Fibroblast of pulmonary artery (primary cell): ENCODE results near the gene CLTCL1.

Experiments
- DNase-seq: peaks from one replicate; pipeline ENCODE4 v3.0.0-alpha.2; 2010; ENCODE audit warnings: low read depth
- H3K4me3 ChIP-seq: replicated peaks from 2 replicates; pipeline ENCODE4 v1.5.1; 2011; ENCODE audit warnings: low read depth, mild to moderate bottlenecking, control low read depth, low read length, moderate library complexity
- TF ChIP-seq, protein P1 (sequence below): IDR thresholded peaks from 2 replicates; pipeline ENCODE4 v1.5.1; 2011; ENCODE audit warnings: mild to moderate bottlenecking, control low read depth, low read length, inconsistent platforms; ENCODE audit errors: missing control alignments

CLTCL1 gene

DNA sequence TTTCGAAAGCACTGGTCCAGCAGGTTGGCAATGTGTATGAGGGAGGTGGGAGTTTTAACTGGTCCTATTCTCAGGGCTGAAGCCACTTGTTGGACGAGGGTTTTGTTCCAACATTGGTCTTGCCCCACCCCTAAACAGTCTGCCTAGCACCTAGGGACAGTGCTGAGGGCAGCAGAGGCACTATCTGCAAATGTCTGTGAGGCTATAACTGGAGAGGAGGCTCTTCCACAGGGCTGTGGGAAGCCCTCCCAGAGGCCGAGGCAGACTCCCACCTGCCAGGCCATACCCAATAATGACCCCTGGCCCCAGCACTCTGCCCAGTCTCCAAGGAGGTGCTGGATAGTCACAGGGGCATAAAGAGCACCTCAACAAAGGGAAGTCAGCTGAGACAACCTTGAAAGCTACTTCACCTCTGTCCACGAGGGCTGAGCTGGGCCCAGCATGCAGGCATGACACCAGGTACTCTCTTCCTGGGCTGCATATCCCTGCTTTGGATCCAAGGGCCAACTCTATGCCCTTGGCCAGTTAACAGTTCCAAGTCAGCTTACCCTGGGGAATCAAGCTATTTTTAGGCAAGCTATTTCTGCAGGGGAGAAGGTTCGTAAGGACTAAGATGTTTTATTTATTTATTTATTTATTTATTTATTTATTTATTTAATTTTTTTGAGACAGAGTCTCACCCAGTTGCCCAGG lies 72.8 kb downstream of the CLTCL1 start:
- no peak for DNase-seq
- TF ChIP-seq, protein P1, sequence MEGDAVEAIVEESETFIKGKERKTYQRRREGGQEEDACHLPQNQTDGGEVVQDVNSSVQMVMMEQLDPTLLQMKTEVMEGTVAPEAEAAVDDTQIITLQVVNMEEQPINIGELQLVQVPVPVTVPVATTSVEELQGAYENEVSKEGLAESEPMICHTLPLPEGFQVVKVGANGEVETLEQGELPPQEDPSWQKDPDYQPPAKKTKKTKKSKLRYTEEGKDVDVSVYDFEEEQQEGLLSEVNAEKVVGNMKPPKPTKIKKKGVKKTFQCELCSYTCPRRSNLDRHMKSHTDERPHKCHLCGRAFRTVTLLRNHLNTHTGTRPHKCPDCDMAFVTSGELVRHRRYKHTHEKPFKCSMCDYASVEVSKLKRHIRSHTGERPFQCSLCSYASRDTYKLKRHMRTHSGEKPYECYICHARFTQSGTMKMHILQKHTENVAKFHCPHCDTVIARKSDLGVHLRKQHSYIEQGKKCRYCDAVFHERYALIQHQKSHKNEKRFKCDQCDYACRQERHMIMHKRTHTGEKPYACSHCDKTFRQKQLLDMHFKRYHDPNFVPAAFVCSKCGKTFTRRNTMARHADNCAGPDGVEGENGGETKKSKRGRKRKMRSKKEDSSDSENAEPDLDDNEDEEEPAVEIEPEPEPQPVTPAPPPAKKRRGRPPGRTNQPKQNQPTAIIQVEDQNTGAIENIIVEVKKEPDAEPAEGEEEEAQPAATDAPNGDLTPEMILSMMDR = no peak
- no peak overlapping the region for H3K4me3 ChIP-seq

DNA sequence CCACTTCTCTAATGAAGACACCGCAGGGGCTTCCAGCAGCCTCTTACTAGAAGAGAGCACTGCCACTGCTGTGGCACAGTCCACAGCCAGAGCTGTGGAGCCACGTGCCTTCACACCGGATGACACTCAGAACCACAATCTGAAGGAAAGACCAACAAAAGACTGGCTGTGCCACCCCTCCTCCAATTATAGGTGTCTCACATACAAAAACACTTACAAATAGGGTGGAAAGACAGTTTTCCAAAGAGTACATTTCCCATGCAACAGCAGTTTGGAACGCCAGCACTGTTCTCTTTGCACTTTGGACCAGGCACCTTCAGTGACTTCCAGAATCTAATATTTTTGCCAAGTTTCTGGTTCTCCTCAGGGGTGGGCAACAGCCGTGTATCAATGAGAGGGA lies 74.9 kb downstream of the CLTCL1 start:
- TF ChIP-seq, protein P1 = no peak
- DNase-seq = no peak
- H3K4me3 ChIP-seq = no peak overlapping the region

DNA sequence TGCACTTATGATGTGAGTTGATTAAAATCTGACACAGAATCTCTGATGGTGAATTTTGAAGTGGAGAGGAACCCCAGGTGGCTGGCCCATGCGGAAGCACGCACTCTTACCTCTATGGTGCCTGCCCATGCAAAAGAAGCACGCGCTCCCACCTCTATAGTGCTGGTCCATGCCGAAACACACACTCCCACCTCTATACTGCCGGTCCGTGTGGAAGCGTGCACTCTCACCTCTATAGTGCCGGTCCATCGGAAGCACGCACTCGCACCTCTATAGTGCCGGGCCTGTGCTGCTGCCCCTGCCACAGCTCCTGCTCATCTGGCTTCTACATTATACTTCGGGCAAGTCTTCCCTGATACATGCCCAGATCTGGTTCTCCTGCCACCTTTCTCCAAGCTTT lies 76.2 kb downstream of the CLTCL1 start:
- no peak for DNase-seq
- TF ChIP-seq, protein P1 = no peak
- H3K4me3 ChIP-seq = no peak overlapping the region

DNA sequence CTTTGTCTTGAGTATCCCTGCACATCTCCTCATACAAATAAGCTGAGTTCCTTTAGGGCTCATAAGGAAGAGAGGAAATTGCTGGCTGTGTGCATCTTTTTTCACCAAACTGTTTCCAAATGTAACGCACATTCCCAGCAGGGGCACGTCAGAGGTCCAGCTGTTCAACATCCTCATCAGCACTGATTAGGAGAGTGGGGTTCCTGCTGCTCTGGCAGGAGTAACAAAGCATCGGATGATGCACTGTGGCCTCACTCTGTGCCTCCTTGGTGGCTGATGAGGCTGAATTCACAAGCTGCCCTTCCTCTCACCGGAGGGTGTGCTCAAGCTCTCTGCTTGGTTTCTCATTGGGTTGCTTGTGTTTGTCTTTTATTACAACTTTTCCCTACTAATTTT lies 77.4 kb downstream of the CLTCL1 start:
- TF ChIP-seq, protein P1 = no peak
- peak; percentile 37 for DNase-seq
- no peak overlapping the region for H3K4me3 ChIP-seq

DNA sequence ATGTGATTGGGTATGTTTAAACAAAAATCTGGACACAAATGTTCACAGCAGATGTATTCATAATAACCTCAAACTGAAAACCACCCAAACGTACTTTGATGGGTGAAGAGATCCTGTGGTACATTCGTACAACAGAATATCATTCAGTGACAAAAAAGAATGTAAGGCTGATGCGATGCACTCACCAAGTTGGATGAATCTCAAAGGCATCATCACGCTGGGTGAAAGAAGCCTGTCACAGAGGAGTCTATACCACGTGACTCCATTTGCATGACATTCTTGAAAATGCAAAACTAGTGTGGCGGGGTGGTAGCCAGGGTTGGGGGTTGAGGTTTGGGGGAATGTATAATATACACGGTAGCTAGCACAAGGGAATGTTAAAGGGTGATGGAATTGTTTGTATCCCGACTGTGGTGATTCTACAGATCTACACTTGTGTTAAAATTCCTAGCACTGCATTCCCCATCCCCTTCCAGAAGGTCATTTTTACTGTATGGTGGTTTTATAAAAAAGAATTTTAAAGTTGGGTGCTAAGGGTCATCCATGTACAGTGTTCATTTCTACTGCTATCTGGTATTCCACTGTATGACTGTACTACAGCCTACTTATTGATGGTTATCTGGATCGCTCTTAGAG lies 78.0 kb downstream of the CLTCL1 start:
- TF ChIP-seq, protein P1 = no peak
- no peak for DNase-seq
- no peak overlapping the region for H3K4me3 ChIP-seq

DNA sequence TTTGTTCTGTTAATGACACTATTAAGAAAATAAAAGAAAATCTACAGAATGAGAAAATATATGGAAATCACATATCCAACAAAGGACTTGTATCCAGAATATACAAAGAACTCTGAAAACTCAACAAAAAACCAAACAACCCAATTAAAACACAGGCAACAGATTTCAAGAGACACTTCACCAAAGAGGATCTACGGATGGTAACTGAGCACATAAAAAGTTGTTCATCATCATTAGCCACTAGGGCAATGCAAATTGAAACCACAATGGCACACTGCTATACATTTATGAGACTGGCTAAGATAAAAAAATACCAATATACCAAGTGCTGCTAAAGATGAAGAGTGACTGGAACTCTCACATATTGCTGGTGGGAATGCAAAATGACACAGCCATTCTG lies 78.5 kb downstream of the CLTCL1 start:
- DNase-seq = no peak
- TF ChIP-seq, protein P1 = no peak
- H3K4me3 ChIP-seq = no peak overlapping the region
